ENCODE results near the gene UNK. TPM values are rescaled to one million over a fixed set of nuclear protein-coding genes. Genes with fewer than 3 reads are reported as not detected.

Gene UNK
- total RNA-seq, 1 donor from 2014 or later = 16.7 TPM

- Histone ChIP-seq H3K9me3 (ENCODE audit: insufficient read depth, low read depth, low read length) (no peaks in the 10 kb centered on the region), H3K79me2 (ENCODE audit: insufficient read depth, low read length) (peaks cover 13% of the 10 kb centered on the region), H2AFZ (ENCODE audit: low read depth, low read length) (no peak overlapping the region), H4K20me1 (ENCODE audit: insufficient read depth, low read length) (peaks cover 45% of the 10 kb centered on the region), H3K4me1 (ENCODE audit: insufficient read depth, low read length) (peaks cover 17% of the 10 kb centered on the region), H3K27ac (ENCODE audit: low read depth, low read length) (no peak overlapping the region), H3K4me2 (ENCODE audit: low read length) (no peak overlapping the region), H3K4me3 (ENCODE audit: insufficient read depth, low read depth, low read length) (no peak overlapping the region), H3K9ac (ENCODE audit: low read length) (no peak overlapping the region), H3K36me3 (ENCODE audit: insufficient read depth, low read length) (peaks cover 12% of the 10 kb centered on the region), H3K27me3 (ENCODE audit: insufficient read depth, low read length) (no peaks in the 10 kb centered on the region)
- DNase-seq (ENCODE audit: low read depth) = no peak
- no peaks in the 10 kb centered on the region for H3K9me3 Mint-ChIP-seq (ENCODE audit: unreplicated experiment)
- no peak overlapping the region for H3K27ac Mint-ChIP-seq (ENCODE audit: unreplicated experiment)
- FAIRE-seq = no peak
- H3K4me3 Mint-ChIP-seq (ENCODE audit: unreplicated experiment) = no peak overlapping the region
- TF ChIP-seq CTCF (IDR thresholded peaks at IDR 0.05; ENCODE audit: insufficient read depth, low read depth, low read length) (no peak), EZH2 (IDR thresholded peaks at IDR 0.05; ENCODE audit: insufficient read depth, low read length) (no peak)
- H3K4me1 Mint-ChIP-seq (ENCODE audit: low read depth, unreplicated experiment) = peaks cover 18% of the 10 kb centered on the region
- no peaks in the 10 kb centered on the region for H3K27me3 Mint-ChIP-seq (ENCODE audit: low read depth, unreplicated experiment)
- peaks cover 12% of the 10 kb centered on the region for H3K36me3 Mint-ChIP-seq (ENCODE audit: low read depth, unreplicated experiment)
These were observed 26.6 kb downstream of the UNK start for GRCh38 chr17:75811174-75811573.

- no peaks in the 10 kb centered on the region for H3K9me3 ChIP-seq (ENCODE audit: insufficient read depth, low read depth, low read length)
- H3K4me2 ChIP-seq (ENCODE audit: low read length) = no peak overlapping the region
- peaks cover 8% of the 10 kb centered on the region for H3K79me2 ChIP-seq (ENCODE audit: insufficient read depth, low read length)
- no peak for FAIRE-seq
- no peaks in the 10 kb centered on the region for H3K27me3 Mint-ChIP-seq (ENCODE audit: low read depth, unreplicated experiment)
- no peak overlapping the region for H3K9ac ChIP-seq (ENCODE audit: low read length)
- peaks cover 18% of the 10 kb centered on the region for H3K4me1 Mint-ChIP-seq (ENCODE audit: low read depth, unreplicated experiment)
- peaks cover 11% of the 10 kb centered on the region for H3K36me3 Mint-ChIP-seq (ENCODE audit: low read depth, unreplicated experiment)
- TF ChIP-seq CTCF (IDR thresholded peaks at IDR 0.05; ENCODE audit: insufficient read depth, low read depth, low read length) (no peak), EZH2 (IDR thresholded peaks at IDR 0.05; ENCODE audit: insufficient read depth, low read length) (no peak)
- no peaks in the 10 kb centered on the region for H3K27me3 ChIP-seq (ENCODE audit: insufficient read depth, low read length)
- no peak overlapping the region for H3K4me3 ChIP-seq (ENCODE audit: insufficient read depth, low read depth, low read length)
- H3K4me1 ChIP-seq (ENCODE audit: insufficient read depth, low read length) = peaks cover 17% of the 10 kb centered on the region
- H3K9me3 Mint-ChIP-seq (ENCODE audit: unreplicated experiment) = no peaks in the 10 kb centered on the region
- no peak overlapping the region for H3K27ac ChIP-seq (ENCODE audit: low read depth, low read length)
- H3K27ac Mint-ChIP-seq (ENCODE audit: unreplicated experiment) = no peak overlapping the region
- peaks cover 39% of the 10 kb centered on the region for H4K20me1 ChIP-seq (ENCODE audit: insufficient read depth, low read length)
- H3K36me3 ChIP-seq (ENCODE audit: insufficient read depth, low read length) = peaks cover 13% of the 10 kb centered on the region
- DNase-seq (ENCODE audit: low read depth) = no peak
- no peak overlapping the region for H2AFZ ChIP-seq (ENCODE audit: low read depth, low read length)
- H3K4me3 Mint-ChIP-seq (ENCODE audit: unreplicated experiment) = no peak overlapping the region
These were observed 27.7 kb downstream of the UNK start for GRCh38 chr17:75812096-75813013.

Measured in astrocyte (in vitro differentiated cells and primary cell).